ENCODE measurements around the gene LEF1.

GRCh38 chr4:108092288-108092687 lies 76.4 kb downstream of the LEF1 start:
- no peak for TF ChIP-seq CTCF (IDR thresholded peaks at IDR 0.05 in 2 of 3, conservative IDR thresholded peaks at IDR 0.05 in 1 of 3; ENCODE audit: borderline replicate concordance in 1 of 3, insufficient read depth in 1 of 3, low read depth in 2 of 3, low read length in 2 of 3)
- TF ChIP-seq ATF3 (IDR thresholded peaks at IDR 0.05): no peak
- no peak for TF ChIP-seq MAX (IDR thresholded peaks at IDR 0.05)
- no peak for TF ChIP-seq YY1 (IDR thresholded peaks at IDR 0.05; ENCODE audit: extremely low read depth, insufficient replicate concordance, low read depth, low read length)
- TF ChIP-seq EZH2phosphoT487 (IDR thresholded peaks at IDR 0.05; ENCODE audit: borderline replicate concordance): no peak
- TF ChIP-seq POLR2A (IDR thresholded peaks at IDR 0.05; ENCODE audit: borderline replicate concordance, extremely low read depth, insufficient read depth, insufficient read length): no peak
- TF ChIP-seq SRF (IDR thresholded peaks at IDR 0.05; ENCODE audit: low read depth): no peak
- no peak for TF ChIP-seq POLR2AphosphoS5 (IDR thresholded peaks at IDR 0.05; ENCODE audit: low read depth, low read length)
